HG03060 (cell line): ENCODE data around the gene SCG5.

Experiments used
- ATAC-seq: cut with Tn5 transposase; IDR thresholded peaks from one replicate; pipeline ENCODE4 v1.9.1; 2021; ENCODE audit warnings: low read depth, moderate number of reproducible peaks; ENCODE audit not compliant: unreplicated experiment

The SCG5 gene

DNA sequence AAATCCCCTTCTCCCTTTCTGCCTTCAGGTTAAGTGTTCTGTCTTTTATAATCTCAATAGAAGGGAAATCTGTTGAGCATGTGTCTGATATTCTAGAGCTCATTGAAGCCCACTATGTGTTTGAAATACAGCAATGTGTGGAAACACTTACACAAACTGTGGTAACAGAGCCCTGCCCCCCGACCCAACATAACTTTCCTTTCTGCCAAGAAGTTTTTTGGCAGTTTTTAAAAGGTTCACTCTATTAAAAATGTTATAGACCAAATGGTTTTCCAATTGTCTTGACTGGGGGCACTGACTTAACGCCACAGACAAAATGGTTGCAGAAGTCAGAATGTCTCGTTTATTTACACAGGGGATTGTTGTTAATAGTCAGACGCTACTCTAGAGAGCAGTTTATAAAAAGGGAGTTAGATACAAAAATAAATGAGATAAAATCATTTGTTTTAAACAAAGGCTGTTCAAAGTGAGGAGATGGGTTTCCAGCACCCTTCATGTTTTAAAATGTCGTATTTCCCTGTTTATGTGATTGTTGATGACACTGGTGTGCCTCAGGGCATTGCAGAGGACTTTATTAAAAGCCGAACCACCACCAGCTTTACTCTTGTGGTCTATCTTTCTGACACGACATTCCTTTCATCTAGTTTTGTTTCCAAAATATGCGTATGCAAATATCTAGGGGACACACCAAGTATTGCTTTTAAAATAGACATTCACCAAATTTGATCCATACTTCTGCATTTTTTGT, 49.6 kb downstream of the SCG5 start:
- ATAC-seq: no peak

DNA sequence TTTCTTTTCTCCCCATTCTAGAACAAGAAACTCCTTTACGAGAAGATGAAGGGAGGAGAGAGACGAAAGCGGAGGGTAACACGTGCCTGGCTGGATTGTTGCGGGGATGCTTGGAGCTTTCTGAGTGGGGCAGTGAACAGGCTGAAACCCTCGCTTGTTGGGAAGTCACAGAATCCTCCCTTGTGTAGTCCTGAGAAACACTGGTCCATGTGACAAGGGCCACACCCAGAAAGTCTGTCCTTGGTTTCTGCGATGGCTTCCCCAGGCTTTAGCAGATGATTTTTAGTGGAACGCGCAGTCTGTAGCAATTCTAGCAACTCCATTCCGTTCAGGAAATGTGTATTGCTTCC, 50.2 kb downstream of the SCG5 start:
- no peak for ATAC-seq

DNA sequence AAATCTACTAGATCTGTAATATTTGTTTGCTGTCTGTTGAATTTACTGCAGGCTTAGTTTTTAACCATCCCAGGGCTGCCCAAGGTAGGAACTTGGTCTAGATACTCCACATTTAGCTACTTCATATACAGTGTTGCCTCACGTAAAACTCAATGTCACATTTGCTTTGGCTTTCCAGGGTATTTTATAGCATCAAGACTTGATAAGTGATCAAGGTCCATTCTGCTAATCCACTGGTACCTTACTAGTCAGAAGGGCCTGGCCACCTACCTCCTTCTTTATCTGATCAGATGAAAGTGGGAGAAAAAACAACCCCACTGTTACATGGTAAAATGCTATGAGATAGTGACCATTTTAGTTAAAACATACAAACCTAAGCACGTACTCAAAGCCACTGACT, 50.8 kb downstream of the SCG5 start:
- ATAC-seq: no peak

DNA sequence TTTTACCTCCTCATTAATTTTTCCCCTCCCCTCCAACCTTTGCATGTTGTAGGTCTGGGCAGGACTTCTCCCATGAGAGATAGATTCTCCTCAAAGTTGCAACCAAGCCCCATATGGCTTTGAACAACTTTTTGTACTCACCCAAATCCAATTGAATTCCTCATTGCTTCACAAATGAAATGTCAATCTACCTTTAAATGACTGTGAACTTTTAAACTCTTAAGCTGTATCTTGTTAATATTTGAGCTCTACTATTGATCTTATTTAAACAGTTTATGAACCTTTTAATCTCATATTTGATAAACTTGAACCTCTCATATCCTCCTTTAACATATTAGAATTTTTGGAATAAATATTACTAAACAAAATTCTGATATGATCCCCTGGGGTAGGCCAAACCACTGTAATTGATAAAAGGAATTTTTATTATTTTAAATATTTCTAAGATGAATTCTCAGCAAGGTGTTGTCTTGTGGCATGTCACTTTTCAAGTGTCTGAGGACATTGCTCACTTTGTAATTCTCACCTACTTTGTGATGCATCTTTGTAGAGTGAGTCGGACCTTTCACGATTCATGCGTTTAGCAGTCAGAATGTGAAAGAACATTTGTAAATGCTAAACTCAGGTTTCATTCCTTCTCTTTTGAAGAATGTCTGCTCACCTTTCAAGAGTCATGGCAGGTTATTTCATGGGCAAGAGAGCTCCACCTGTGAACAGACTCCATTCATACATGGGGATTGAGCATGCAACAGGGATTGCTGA, 52.9 kb downstream of the SCG5 start:
- no peak for ATAC-seq

DNA sequence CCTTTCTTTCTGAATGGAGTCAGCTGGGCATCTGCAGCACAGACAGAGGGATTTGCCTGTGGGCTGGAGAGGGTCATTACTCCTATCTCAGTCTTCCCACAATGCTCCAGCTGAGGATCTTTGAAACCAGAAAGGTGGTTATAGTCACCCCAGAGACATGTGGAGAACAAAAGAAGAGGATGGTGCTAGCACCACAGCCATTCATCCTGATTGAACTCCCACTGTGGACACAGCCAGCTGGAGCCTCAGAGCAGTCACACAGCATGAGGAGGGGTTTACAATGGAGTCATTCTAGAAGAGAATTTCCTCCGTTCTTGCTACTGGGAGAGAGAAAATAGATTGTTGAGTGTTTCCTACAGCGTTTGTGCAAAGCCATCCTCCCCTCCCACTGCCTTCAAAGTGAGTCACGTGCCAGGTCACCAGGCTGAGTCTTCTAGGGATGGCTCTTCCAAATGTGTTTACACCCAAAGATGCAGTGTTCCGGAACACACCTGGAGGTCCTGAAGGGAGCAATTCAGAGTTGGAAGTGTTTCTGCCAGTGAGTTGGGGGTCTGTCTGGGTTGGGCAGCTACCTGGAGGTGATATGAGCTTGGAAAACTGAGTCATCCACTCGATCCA, 57.4 kb downstream of the SCG5 start:
- ATAC-seq: no peak

DNA sequence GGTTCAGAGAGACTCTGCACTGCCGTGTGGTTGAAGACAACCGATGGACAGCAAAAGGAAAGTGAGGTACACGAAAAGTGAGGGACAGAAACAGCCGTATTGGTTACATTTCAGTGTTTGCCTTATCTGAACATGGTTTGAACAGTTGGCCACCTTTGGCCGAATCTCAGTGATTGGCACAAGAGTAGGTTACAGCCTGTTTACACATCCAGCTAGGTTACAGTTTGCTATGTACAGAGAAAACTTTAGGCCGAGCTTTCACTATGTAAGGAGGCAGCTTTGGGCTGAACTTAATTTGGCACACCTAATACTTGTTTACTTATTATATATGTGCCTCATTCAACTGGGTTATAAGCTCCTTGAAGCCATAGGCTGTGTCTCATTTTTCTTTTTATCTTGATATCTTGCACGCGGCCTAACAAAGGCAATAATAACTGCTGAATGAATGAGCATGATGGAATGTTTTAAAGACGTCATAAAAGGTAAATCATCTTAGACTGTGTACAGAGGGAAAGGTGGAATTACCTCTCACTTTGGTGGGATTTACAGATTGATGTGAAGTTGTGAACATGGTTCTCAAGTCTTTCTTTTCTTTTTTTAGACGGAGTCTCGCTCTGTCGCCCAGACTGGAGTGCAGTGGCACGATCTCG, 59.1 kb downstream of the SCG5 start:
- ATAC-seq: no peak

DNA sequence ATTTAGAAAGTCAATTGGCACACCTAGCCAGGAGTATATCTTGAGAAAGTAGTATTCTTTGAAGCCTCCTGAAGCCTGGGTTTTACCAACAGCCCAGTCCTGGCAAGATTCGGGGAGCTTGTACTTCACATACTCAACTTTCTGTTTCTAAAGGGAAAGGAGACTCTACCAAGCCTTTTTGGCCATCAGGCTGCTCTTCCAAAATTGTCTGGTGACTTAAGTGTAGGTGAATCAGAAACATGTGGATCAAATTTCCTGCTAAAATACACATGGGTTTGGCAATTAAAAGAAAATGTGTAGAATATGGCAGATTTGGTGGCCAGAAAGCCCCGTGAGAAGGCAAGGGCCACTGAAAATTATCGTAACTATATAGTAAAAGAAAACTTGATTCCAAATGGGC, 60.4 kb downstream of the SCG5 start:
- ATAC-seq: no peak

DNA sequence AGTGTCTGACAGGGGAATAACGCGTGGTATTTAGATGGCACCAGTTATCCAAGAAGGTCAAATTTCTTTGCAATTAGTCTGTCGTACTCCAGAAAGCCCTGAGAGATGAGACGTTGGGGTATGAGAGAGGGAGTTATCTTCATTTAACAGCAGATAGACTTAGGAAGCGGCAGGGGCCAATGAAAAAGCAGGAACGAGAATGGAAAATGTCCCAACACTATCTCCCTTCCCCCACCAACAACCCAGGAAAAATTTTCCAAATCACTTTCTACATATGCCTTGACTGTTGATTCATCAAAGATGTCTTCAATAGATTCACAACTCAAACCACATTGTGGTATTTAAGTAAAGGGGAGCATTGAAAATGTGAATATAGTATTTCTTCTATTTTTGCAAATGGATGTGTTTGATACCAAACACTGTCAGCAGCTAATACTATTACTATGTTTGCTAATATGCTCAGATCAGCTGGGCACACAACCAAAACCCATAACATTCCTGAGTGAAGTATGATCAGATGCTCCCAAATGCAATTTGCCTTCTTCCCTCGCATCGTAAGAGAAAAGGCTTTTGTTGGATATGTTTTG, 63.0 kb downstream of the SCG5 start:
- ATAC-seq: no peak

DNA sequence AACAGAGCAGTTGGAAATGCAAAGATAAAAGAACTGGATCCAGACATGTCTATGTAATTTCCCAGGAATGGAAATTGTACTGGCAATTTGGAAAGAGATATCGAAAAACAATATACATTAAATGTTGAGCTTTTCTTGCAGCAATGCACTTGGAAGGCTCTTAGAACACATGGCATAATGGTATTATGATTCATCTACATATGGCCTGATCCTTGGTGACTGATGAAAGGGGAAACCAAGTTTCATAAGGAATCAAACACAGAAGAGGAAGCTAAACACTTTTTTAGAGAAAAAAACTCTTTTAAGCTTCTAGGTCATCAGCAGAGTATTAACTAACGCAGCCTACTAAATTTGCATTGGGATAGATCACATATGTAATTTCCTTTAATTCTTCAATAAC, 63.9 kb downstream of the SCG5 start:
- no peak for ATAC-seq

DNA sequence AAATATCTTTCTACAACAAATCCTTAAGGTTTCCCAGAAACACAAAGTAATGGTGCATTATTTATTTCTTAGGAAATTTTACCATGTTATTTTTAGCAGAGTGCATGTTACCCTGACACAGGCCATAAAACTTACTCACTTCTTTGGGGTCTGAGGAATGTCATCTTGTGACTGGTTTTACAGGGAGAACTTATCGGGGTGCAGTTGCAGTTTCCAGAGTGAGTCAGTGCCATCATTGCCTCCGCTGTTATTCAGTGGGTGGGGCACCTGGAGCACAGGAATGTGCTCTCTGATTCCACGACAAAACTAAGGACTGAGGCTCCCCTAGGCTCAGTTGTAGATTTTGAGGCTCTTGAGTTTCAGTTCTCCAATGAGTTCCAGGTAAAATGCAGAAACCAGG, 65.2 kb downstream of the SCG5 start:
- no peak for ATAC-seq

DNA sequence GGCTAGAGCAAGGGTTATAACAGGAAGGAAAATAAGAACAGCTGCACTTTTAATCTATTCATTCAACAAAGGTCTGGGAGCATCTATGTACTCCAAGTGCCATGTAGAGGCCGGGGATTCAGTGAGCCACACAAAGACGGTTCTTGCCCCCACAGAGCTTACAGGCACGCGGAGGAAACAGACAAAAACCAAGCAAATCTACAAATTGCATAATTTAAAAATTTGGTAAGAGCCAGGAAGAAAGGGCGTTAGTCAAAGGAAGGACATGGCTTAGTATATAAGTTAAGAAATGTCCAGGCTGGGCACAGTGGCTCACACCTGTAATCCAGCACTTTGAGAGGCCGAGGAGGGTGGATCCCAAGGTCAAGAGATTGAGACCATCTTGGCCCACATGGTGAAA, 65.9 kb downstream of the SCG5 start:
- no peak for ATAC-seq

DNA sequence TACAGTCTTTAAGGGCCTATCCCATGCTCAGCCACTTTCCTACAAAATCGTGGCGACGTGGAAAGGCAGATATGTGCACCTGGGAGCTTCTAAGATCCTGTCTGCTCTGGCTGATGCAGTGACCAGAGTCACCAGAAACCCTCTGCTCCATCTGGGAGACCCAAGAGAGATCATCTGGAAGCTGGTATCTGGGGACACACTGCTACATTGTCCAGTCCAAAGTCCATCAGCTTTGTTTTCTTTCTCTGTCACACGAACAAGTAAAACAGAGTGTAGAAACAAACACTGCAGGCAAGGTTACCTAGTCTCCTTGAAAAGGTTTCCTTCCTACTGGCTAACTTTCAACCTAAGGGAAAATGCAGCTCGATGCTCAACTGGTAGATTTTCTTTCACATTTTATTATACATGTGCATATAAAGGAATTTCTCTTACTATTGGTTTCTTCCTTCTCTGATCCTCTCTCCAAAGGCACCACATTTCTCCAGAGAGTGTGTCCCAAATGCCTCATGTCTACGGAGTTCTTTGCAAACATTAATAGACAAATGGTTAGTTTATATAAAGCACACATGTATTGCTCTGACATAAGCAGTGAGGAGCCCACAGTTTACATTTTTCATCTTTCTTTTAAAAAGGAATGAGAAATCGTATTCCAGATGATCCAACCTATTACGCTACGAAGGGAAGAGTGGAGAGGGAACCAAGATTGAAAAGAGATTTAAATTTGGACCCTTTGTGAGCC, 68.0 kb downstream of the SCG5 start:
- no peak for ATAC-seq

DNA sequence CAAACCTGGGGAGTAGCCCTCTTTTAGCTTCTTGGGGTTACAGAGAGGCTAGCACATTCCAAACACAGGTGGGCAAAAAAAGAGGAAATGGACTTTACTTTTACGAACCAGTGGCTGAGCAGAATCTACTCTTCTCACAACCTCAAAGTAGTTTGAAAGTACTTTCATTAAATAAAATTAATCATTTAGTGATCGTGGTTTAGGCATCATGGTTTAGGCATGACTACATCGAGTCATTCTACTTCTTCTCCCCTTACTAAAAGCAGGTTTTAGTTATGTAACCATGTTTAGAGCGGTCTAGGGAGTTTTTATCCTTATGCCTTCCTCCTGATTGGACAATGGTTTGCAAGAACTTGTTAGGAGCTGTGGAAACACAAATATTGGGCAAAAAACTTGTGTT, 73.8 kb downstream of the SCG5 start:
- ATAC-seq: no peak

DNA sequence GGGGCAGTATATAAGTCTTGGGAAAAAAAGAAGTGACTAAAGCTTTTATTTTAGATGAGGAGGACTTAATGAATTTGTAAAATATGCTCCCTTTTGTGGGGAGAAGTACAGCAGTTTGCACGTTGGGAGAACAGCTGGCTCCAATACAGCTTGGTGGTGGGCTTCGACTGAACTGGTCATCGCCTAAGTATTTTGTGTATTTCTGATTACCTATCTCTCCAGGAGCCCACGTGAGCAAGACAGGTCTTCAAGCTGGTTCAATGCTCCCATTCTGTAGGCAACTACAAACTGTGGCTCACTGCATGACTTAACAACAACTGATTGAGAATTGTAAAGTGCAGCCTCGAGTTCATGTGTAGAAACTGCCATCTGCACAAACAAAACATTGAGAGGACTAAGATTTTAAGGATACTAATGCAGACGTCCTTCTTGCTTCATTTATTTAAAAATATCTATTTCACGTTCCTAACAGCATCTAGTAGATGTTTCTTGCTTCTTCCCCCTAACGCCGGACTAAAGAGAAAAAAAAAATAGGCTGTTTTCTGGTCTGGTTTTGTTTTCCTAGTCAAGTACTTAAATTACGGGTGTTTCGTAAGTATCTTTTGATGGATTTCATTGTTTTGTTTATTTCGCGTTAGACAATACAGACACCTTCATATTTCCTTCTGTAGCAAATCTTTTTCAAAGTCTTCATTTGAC, 74.9 kb downstream of the SCG5 start:
- no peak for ATAC-seq

DNA sequence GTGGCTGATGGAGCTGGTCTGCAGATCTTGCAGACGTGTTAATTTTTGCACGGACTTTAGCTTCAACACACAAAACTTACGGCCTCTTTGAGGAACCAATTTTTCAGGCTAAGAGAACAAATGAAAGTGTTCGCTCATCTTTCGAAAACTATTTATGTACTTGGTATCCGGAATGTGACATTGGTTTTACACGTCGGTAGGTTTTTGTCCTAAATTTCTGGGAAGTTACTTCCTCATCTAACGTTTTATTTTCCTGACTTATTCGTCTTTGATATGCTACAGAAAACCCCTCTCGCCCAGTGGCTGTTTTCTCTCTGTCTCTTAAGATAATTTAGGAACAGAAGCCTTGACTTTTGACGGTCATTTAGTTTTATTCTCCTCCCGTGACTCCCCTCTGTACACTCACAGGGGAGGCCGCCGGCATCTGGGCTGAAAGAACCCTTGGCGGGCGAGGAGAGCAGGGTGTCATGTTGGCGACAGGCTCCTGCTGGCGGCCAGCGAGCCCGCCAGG, 75.5 kb downstream of the SCG5 start:
- no peak for ATAC-seq

DNA sequence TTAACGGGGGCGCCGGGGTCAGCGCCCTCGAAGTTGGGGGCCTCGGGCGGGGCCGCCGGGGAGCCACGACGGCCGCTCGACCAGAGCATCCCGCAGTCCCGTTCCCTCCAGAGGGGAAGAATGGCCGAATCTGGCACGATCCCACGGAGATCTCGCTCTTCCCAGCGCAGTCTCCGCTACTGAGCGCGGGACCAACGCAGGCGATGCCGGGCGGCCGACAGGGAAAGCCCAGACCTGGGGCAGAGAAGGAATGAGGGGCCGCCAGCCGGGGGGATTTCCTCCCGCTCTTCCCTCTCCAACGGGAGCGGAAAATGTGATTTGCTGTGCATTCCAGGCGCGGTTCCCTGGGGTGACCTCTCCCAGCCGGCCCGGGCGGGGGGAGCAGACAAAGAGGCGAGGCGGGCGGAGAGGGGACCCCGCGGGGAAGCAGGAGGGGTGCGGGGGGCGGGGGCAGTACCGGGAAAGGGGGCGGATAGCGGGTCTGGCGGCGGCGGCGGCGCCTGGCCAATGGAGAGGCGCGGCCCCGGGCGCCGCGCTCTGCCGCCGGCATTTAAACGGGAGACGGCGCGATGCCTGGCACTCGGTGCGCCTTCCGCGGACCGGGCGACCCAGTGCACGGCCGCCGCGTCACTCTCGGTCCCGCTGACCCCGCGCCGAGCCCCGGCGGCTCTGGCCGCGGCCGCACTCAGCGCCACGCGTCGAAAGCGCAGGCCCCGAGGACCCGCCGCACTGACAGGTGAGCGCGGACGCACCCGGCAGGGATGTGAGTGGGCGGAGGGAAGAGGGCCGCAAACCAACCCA, 76.1 kb downstream of the SCG5 start, which contains the start of gene GREM1:
Gene GREM1 (plus strand): TSS at position 579 of the 801 bp plus-strand sequence. CDS start 12,687 bp downstream, outside the sequence.
- ATAC-seq: no peak

DNA sequence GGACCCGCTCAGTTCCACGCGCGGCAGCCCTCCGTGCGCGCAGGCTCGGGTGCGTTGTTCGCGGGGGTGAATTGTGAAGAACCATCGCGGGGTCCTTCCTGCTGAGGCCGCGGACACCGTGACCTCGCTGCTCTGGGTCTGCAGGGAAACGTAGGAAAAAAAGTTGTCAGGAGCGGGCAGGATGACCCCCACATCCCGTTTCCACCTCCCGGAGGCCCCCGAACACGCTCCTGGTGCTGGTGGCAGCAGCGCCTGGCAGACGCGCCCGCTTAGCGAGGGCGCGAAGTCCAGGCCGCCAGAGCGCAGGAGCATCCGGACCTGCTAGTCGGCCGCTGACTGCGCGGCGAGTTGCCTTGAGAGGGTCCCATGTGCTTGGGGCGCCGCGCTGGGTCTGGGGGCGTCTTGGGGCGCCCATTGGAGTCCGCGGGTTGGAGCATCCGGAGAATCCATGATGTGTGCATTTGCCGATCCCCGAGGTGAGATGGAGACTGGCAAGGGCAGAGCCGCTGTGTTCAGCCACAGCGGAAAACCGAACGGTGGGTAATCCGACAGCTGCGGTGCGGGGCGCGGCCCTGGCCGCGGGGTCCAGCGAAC, 76.8 kb downstream of the SCG5 start:
- no peak for ATAC-seq
